Measurements from ENCODE around the gene DNAJC8.

Gene DNAJC8

DNA sequence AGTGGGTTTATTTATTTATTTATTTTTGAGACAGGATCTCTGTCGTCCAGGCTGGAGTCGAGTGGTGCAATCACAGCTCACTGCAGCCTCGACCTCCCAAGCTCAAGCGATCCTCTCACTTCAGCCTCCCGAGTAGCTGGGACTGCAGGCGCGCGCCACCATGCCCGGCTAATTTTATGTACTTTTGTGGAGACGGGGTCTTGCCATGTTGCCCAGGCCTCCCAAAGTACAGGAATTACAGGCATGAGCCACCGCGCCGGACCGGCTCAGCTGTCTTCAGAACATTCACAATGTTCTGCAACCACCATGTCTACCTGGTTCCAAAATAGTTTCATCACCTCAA lies 406 bp upstream of the DNAJC8 start:
- TF ChIP-seq, protein P1, sequence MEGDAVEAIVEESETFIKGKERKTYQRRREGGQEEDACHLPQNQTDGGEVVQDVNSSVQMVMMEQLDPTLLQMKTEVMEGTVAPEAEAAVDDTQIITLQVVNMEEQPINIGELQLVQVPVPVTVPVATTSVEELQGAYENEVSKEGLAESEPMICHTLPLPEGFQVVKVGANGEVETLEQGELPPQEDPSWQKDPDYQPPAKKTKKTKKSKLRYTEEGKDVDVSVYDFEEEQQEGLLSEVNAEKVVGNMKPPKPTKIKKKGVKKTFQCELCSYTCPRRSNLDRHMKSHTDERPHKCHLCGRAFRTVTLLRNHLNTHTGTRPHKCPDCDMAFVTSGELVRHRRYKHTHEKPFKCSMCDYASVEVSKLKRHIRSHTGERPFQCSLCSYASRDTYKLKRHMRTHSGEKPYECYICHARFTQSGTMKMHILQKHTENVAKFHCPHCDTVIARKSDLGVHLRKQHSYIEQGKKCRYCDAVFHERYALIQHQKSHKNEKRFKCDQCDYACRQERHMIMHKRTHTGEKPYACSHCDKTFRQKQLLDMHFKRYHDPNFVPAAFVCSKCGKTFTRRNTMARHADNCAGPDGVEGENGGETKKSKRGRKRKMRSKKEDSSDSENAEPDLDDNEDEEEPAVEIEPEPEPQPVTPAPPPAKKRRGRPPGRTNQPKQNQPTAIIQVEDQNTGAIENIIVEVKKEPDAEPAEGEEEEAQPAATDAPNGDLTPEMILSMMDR (IDR thresholded peaks at IDR 0.05; ENCODE audit: control insufficient read depth, extremely low read depth, insufficient read depth) = no peak
- peak overlapping the region; percentile 82 for H3K4me3 ChIP-seq (ENCODE audit: low read depth, low read length)
- DNase-seq (ENCODE audit: low read depth) = no peak

- DNase-seq (ENCODE audit: low read depth) = no peak
- no peak overlapping the region for H3K4me3 ChIP-seq (ENCODE audit: low read depth, low read length)
- TF ChIP-seq, protein P1 (IDR thresholded peaks at IDR 0.05; ENCODE audit: control insufficient read depth, extremely low read depth, insufficient read depth) = no peak
These were observed 2.8 kb downstream of the DNAJC8 start for GRCh38 chr1:28229996-28230395.

DNA sequence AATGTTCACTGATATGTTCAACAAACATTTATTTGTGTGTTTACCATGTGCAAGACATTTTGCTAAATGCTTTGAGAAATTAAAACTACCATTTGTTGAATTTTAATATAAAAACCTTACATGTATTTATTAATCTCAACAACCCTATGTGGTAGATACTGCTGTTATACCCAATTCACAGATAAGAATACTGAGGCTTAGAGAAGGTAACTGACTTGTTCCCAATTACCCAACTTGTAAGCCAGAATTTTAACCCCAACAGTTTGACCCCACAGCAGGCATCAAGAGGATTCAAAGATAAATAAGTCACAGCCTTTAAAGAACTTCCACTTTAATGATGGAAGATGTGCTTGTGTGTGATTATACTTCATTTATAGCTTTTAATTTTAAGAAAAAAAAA lies 3.7 kb downstream of the DNAJC8 start:
- DNase-seq (ENCODE audit: low read depth) = no peak
- TF ChIP-seq, protein P1 (IDR thresholded peaks at IDR 0.05; ENCODE audit: control insufficient read depth, extremely low read depth, insufficient read depth) = no peak
- H3K4me3 ChIP-seq (ENCODE audit: low read depth, low read length) = no peak overlapping the region

DNA sequence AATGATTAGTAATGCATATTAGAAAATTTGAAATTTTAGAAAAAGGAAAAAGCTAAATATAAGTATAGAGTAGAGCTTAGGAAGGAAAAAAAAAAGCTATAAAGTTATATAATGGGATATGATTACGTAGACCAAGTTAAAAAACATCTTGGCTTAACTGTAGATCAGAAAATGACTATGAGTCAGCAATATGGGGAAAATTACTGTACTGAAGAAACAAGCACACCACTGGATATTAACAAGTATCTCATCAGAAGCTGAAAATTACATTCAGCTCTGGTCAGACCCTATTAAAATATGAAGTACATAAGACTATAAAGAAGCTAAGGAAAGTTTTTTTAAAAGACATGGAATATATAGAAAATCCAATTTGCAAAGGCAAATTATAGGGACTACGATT lies 19.5 kb downstream of the DNAJC8 start:
- DNase-seq (ENCODE audit: low read depth) = no peak
- TF ChIP-seq, protein P1 (IDR thresholded peaks at IDR 0.05; ENCODE audit: control insufficient read depth, extremely low read depth, insufficient read depth) = no peak
- H3K4me3 ChIP-seq (ENCODE audit: low read depth, low read length) = no peak overlapping the region

GRCh38 chr1:28209700-28210099 lies 23.1 kb downstream of the DNAJC8 start:
- TF ChIP-seq, protein P1 (IDR thresholded peaks at IDR 0.05; ENCODE audit: control insufficient read depth, extremely low read depth, insufficient read depth) = no peak
- no peak overlapping the region for H3K4me3 ChIP-seq (ENCODE audit: low read depth, low read length)
- DNase-seq (ENCODE audit: low read depth) = no peak

DNA sequence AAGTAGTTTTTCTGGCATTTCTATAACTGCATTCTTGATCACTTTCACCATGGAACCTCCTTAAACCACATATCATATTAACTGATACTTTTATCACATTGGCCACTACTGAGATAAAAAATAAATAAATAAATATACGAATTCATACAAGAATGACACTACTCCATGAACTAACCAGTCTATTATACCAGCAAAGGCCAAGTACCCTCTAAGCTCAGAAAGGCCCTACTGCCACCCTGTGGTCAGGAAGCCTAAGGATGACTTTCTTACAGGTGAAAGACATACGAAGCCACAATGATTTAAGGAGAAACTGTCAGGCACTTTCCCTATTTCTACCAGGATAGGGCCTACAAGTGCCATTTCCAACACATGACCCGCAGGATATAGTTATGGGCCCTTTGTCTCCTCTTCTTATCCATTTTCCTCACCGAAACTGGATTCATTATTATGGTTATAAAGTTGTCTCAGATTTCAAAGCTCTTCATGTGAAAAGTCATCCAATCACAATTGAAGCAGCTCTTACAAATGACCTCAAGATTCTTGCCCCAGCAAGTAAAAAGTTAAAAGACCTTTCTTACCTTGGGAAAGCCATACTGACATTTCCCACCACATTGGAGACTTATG lies 23.9 kb downstream of the DNAJC8 start:
- peak; percentile 42 for DNase-seq (ENCODE audit: low read depth)
- TF ChIP-seq, protein P1 (IDR thresholded peaks at IDR 0.05; ENCODE audit: control insufficient read depth, extremely low read depth, insufficient read depth) = peak; percentile 84
- no peak overlapping the region for H3K4me3 ChIP-seq (ENCODE audit: low read depth, low read length)

DNA sequence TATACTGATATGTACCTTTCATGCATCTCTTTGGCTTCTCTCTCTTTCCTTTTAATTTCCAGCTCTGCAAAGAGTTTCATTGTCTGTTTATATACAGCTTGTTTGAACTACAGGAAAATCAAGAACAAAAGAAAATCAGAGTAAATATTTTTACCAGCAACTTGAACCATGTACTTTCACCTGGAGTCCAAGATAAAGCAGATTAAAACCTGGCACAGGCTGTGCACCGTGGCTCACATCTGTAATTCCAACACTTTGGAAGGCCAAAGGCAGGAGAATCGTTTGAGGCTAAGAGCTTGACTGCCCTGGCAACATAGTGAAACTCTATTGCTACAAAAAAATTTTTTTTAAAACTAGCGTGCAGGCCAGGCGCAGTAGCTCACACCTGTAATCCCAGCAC lies 27.6 kb downstream of the DNAJC8 start:
- no peak overlapping the region for H3K4me3 ChIP-seq (ENCODE audit: low read depth, low read length)
- no peak for DNase-seq (ENCODE audit: low read depth)
- TF ChIP-seq, protein P1 (IDR thresholded peaks at IDR 0.05; ENCODE audit: control insufficient read depth, extremely low read depth, insufficient read depth) = no peak
